Activated CD8-positive, alpha-beta memory T cell treated with anti-CD3 and anti-CD28 coated beads for 48 hours (primary cell): ENCODE results near the gene TREML2.
"Not testable (repeated sequence)": the region's sequence is repeated elsewhere in the genome, so short reads cannot be mapped to it uniquely, and the experiment has no call there.

Experiments used
- DNase-seq, 3 experiments: peaks; one replicate each; pipeline ENCODE4 v3.0.0-alpha.2; 2020; ENCODE audit warnings: low read depth in 2 of 3, low spot score in 2 of 3

TREML2 gene

GRCh38 chr6:41200901-41201763, at the start of gene TREML2:
TREML2 (minus strand) TSS chr6:41201149; CDS start chr6:41201008, 141 bp downstream.
- DNase-seq = no peak

- no peak for DNase-seq
These were observed 47.1 kb upstream of the TREML2 start for GRCh38 chr6:41247882-41248705.

GRCh38 chr6:41247288-41247865, 46.4 kb upstream of the TREML2 start:
- no peak for DNase-seq

GRCh38 chr6:41246529-41246928, 45.6 kb upstream of the TREML2 start:
- not testable (repeated sequence) for DNase-seq

- DNase-seq = no peak
These were observed 38.7 kb upstream of the TREML2 start for GRCh38 chr6:41239467-41240159.

GRCh38 chr6:41237128-41237527, 36.2 kb upstream of the TREML2 start:
- DNase-seq = no peak

GRCh38 chr6:41236276-41236675, 35.3 kb upstream of the TREML2 start:
- DNase-seq = no peak

GRCh38 chr6:41232667-41233066, 31.7 kb upstream of the TREML2 start:
- no peak for DNase-seq

- DNase-seq = no peak
These were observed 30.3 kb upstream of the TREML2 start for GRCh38 chr6:41231246-41231645.

- DNase-seq = no peak
These were observed 28.8 kb upstream of the TREML2 start for GRCh38 chr6:41229721-41230120.

GRCh38 chr6:41228616-41229015, 27.7 kb upstream of the TREML2 start:
- DNase-seq = no peak

GRCh38 chr6:41228096-41228495, 27.1 kb upstream of the TREML2 start, which contains the start of gene TREML4:
TREML4 (plus strand) TSS chr6:41228349; CDS start chr6:41228428, 79 bp downstream.
- no peak for DNase-seq

GRCh38 chr6:41226752-41227151, 25.8 kb upstream of the TREML2 start:
- no peak for DNase-seq

- DNase-seq = no peak
These were observed 23.9 kb upstream of the TREML2 start for GRCh38 chr6:41224800-41225199.

GRCh38 chr6:41222513-41222912, 21.6 kb upstream of the TREML2 start:
- DNase-seq = no peak

- DNase-seq = no peak
These were observed 21.1 kb upstream of the TREML2 start for GRCh38 chr6:41222045-41222444.

GRCh38 chr6:41216616-41217015, 15.7 kb upstream of the TREML2 start:
- no peak for DNase-seq

- no peak for DNase-seq
These were observed 14.8 kb upstream of the TREML2 start for GRCh38 chr6:41215777-41216176.

- no peak for DNase-seq
These were observed 13.8 kb upstream of the TREML2 start for GRCh38 chr6:41214559-41215238.

GRCh38 chr6:41209547-41210320, 8.8 kb upstream of the TREML2 start:
- no peak for DNase-seq
